GM08714 (cell line): ENCODE data around the gene AFF3.

Source experiments
- H3K4me3 ChIP-seq: fragments of 200-500 bp; sonication (Bioruptor generic); 2 replicates; pipeline ENCODE4 v1.5.1; 2014; ENCODE audit warnings: mild to moderate bottlenecking, low read length, inconsistent platforms
- ZNF274 ChIP-seq: IDR thresholded peaks from 2 replicates; pipeline ENCODE4 v1.6.1; 2012; ENCODE audit warnings: mild to moderate bottlenecking, low read depth, low read length

AFF3 gene

DNA sequence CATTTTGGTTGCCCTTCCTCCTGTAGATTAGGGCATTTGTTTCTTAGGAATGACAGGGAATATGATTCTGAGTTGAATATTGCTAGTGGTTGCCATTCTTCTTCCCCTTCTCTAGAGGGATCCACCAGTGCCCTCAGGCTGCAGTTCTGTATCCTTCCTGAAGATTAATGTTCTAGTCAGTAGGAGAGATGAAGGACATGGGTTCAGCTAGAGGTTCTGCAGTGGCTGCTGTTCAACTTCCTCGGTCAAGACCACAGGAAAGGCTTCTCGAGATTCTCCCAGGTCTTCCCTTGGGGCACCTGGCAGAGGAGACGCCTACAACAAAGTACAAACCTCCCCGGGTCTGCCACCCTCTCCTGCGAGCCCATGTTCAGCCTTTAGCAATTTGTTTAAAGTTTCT, 325.5 kb downstream of the AFF3 start:
- TF ChIP-seq ZNF274 = no peak
- no peak overlapping the region for H3K4me3 ChIP-seq

GRCh38 chr2:99812426-99812825, 330.0 kb downstream of the AFF3 start:
- TF ChIP-seq ZNF274 = no peak
- H3K4me3 ChIP-seq = no peak overlapping the region

DNA sequence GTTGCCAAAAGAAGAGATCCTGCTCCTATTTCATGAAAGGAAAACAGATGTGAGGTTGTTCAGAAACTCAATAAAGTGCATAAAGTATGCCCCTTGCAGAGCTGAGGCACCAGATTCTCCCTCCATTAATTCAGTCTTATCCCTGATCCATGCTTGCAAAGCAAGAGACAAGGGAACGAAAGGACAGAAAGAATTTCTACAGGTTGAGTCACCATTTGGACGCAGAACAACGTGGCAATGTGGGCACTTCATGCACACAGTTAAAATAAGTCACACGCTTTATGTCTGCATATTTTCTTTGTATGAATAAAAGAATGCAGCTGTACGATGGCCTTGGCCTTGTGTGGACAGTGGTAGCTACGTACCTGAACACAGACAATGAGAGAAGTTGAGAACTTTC, 330.8 kb downstream of the AFF3 start:
- no peak for TF ChIP-seq ZNF274
- H3K4me3 ChIP-seq = no peak overlapping the region

DNA sequence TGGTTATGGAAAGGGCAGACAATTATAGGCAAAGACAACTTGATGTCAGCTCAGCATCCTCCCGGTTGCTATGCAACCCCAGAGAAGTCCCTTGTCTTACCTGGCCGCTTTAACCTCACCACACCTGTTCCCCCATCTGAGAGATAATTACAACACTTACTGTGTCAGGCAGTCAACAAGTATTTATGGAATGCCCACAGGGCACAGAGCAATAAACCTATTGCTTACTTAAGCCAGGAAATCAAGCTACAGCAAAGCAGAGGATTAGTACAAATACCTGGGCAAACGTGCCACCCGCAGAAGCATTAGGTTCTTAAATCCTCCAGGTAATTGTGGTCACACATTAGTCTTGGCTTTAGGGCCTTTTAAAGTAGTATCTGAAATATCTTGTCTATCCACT, 332.2 kb downstream of the AFF3 start:
- no peak overlapping the region for H3K4me3 ChIP-seq
- no peak for TF ChIP-seq ZNF274

DNA sequence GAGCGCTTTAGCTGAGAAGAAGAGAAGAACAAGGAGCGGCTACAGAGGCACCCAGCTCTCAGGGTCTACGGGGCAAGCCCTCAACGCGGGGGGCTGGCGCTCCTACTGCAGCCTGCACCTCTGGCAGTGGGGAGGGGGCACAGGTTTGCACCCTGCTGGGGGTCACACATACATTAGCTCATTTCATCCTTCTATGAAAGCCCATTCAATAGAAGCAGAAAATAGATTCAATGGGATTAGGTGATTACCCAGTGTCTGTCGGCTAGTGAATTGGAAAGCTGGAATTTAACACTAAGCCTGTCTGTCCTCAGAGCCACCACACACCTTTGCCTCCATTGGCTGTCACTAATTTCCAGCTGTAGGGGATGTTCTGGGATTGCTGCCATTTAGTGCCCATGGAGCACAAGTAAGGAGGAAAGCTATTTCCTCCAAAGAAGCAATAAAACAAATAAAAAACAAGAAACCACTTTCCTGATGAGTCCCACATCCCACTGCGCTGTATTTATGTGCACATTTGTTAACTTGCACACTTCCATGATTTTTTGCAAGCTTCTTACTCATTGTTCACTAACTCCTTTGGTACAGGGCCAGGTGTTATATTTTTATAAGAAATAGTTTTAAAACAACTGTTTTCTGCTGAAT, 333.0 kb downstream of the AFF3 start:
- TF ChIP-seq ZNF274 = no peak

DNA sequence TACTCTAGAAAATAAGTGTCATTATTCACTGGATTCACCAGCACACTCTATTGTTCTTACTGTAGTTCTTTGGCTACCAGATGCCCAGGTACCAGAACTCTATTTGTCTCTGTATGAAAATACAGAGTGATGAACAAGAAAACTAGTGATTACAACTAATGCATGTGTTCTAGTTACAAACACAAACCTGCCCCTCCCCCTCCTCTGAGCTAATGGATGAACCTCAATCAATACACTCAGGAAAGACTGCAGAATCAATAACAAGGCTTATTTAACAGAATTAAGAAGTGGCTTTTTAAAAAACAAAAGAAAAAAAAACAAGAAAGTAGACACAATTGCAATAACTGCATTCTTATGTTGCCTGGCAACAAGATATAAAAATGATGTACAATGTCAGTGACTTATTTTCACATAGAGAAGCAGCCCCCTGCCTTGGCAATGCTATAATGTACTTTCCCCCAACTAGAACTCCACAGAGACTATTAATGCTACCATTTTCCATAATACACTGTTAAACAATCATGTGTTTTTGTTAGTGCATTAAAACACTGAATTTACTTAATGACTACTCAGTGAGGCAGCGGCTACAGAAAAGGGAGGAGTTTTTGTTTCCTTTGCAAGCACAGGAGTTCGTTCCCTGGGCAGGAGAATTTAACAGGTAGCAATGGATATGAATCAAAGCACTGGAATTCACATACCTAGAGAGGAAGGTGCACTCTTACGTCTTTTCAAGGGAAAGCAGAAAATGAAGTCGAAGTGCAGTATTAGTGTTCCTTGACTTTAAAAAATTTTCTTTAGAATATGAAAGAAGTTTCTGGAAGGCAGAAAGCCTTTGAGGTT, 333.8 kb downstream of the AFF3 start:
- no peak overlapping the region for H3K4me3 ChIP-seq
- no peak for TF ChIP-seq ZNF274

More for the DNA sequence above, 333.0 kb downstream of the AFF3 start:
- H3K4me3 ChIP-seq = no peak overlapping the region

DNA sequence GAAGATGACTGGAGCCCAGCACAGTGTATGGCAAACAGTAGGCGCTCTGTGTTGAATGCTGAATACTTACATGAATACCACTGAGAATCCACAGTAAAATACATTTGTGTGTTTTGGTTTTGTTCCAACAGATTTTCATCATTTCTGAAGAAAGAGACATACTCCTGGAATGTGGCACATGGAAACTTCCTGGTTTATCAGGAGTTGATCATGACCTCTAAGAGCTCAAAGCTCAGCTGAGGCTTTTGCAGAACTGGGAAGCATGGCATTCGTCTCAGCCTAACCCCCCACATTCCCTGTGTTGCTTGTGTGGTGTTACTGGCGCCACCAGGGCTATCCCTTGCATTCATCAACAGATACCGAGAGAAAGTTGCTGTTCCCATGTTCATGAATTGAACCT, 335.6 kb downstream of the AFF3 start:
- no peak for TF ChIP-seq ZNF274
- H3K4me3 ChIP-seq = no peak overlapping the region

- no peak overlapping the region for H3K4me3 ChIP-seq
- no peak for TF ChIP-seq ZNF274
Observed at GRCh38 chr2:99805930-99806476, 336.4 kb downstream of the AFF3 start.

DNA sequence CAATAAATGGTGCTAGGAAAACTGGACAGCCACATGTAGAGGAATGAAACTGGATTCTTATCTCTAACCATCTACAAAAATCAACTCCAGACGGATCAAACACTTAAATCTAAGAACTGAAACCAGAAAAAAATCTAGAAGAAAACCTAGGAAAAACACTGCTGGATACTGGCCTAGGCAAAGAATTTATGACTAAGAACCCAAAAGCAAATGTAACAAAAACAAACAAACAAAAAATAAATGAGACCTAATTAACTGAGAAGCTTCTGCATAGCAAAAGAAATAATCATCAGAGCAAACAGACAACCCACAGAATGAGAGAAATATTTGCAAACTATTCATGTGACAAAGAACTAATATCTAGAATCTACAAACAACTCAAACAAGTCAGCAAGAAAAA, 338.5 kb downstream of the AFF3 start:
- no peak for TF ChIP-seq ZNF274
- H3K4me3 ChIP-seq = no peak overlapping the region

DNA sequence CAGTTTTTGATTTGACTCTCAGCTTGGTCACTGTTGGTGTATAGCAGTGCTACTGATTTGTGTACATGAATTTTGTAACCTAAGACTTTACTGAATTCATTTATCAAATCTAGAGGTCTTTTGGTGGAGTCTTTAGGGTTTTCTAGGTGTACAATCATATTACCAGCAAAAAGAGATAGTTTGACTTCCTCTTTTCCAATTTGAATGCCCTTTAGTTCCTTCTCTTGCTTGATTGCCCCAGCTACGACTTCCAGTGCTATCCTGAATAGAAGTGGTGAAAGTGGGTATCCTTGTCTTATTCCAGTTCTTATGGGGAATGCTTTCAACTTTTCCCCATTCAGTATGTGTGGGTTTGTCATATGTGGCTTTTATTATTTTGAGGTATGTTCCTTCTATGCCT, 339.7 kb downstream of the AFF3 start:
- TF ChIP-seq ZNF274 = no peak
- H3K4me3 ChIP-seq = no peak overlapping the region

- H3K4me3 ChIP-seq = no peak overlapping the region
- TF ChIP-seq ZNF274 = no peak
Observed at GRCh38 chr2:99801327-99801901, 341.0 kb downstream of the AFF3 start.

DNA sequence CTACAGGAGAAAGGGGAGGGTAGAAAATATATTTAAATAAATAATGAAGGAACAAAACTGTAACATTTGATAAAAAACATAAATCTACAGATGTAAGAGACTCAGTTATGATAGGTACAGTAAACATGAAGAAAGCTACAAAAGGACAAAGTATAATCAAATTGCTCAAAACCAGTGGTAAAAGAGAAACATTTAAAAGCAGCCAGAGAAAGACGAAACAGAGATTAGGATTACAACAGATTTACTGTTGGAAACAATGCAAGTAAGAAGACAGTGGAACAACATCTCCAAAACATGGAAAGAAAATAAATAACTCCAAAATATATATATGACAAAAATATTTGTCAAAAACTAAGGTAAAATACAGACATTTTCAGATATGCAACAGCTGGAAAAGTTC, 344.9 kb downstream of the AFF3 start:
- no peak for TF ChIP-seq ZNF274
- no peak overlapping the region for H3K4me3 ChIP-seq

GRCh38 chr2:99794414-99794813, 348.0 kb downstream of the AFF3 start:
- TF ChIP-seq ZNF274 = no peak
- no peak overlapping the region for H3K4me3 ChIP-seq

GRCh38 chr2:99793022-99793421, 349.4 kb downstream of the AFF3 start:
- no peak overlapping the region for H3K4me3 ChIP-seq
- TF ChIP-seq ZNF274 = no peak

- TF ChIP-seq ZNF274 = no peak
- H3K4me3 ChIP-seq = no peak overlapping the region
Observed at GRCh38 chr2:99789849-99790248, 352.5 kb downstream of the AFF3 start.
